GM20431 (cell line): ENCODE data around the gene AKAP6.

ENCODE experiments used
- in situ Hi-C: fragments of 300-500 bp; cut with MseI, MboI; formaldehyde crosslinking; loops from one replicate; pipeline ENCODE4 v1.15.0; 2020; ENCODE audit warnings: low sequenced_read_pairs; ENCODE audit not compliant: unreplicated experiment

AKAP6 gene

GRCh38 chr14:32630701-32631100 lies 301.6 kb downstream of the AKAP6 start:
- in situ Hi-C loops = no loop called here

- in situ Hi-C loops = no loop called here
Observed at GRCh38 chr14:32633224-32633859, 304.2 kb downstream of the AKAP6 start.

- in situ Hi-C loops = no loop called here
Observed at GRCh38 chr14:32633930-32634329, 304.8 kb downstream of the AKAP6 start.

- in situ Hi-C loops = no loop called here
Observed at GRCh38 chr14:32635061-32635719, 306.1 kb downstream of the AKAP6 start.

- in situ Hi-C loops = no loop called here
Observed at GRCh38 chr14:32637582-32637981, 308.5 kb downstream of the AKAP6 start.

GRCh38 chr14:32639208-32639607 lies 310.1 kb downstream of the AKAP6 start:
- in situ Hi-C loops = no loop called here

GRCh38 chr14:32645551-32645950 lies 316.5 kb downstream of the AKAP6 start:
- in situ Hi-C loops = no loop called here

GRCh38 chr14:32648434-32648833 lies 319.3 kb downstream of the AKAP6 start:
- in situ Hi-C loops = no loop called here

GRCh38 chr14:32650030-32650429 lies 320.9 kb downstream of the AKAP6 start:
- in situ Hi-C loops = no loop called here

GRCh38 chr14:32650665-32651064 lies 321.6 kb downstream of the AKAP6 start:
- in situ Hi-C loops = no loop called here

GRCh38 chr14:32654106-32654505 lies 325.0 kb downstream of the AKAP6 start:
- in situ Hi-C loops = no loop called here

GRCh38 chr14:32656601-32657000 lies 327.5 kb downstream of the AKAP6 start:
- in situ Hi-C loops = no loop called here

GRCh38 chr14:32657081-32657480 lies 328.0 kb downstream of the AKAP6 start:
- in situ Hi-C loops = no loop called here

GRCh38 chr14:32661216-32661615 lies 332.1 kb downstream of the AKAP6 start:
- in situ Hi-C loops = no loop called here

GRCh38 chr14:32662211-32662610 lies 333.1 kb downstream of the AKAP6 start:
- in situ Hi-C loops = no loop called here

GRCh38 chr14:32666308-32666707 lies 337.2 kb downstream of the AKAP6 start:
- in situ Hi-C loops = no loop called here

GRCh38 chr14:32667287-32667686 lies 338.2 kb downstream of the AKAP6 start:
- in situ Hi-C loops = no loop called here

GRCh38 chr14:32667791-32668190 lies 338.7 kb downstream of the AKAP6 start:
- in situ Hi-C loops = no loop called here

- in situ Hi-C loops = no loop called here
Observed at GRCh38 chr14:32669391-32669790, 340.3 kb downstream of the AKAP6 start.

- in situ Hi-C loops = no loop called here
Observed at GRCh38 chr14:32675433-32675832, 346.3 kb downstream of the AKAP6 start.

- in situ Hi-C loops = no loop called here
Observed at GRCh38 chr14:32677129-32677780, 348.2 kb downstream of the AKAP6 start.
